Stimulated activated memory B cell treated with anti-CD40 and anti-IgM and Interleukin-4, amounts not matched to agents 10 μg/mL and 1 μg/mL and 100 μg/mL, for 72 hours (primary cell): ENCODE measurements around the gene DNAJB1.
"Not testable (repeated sequence)": the region's sequence is repeated elsewhere in the genome, so short reads cannot be mapped to it uniquely, and the experiment has no call there.

Experiments
- ATAC-seq: fragments of 150-1000 bp; cut with Tn5 transposase; 2 replicates; pipeline ENCODE4 v1.10.0; 2021
- H3K27ac Mint-ChIP-seq: one replicate; pipeline ENCODE4 v1.8.0; 2022; ENCODE audit warnings: mild to moderate bottlenecking, mixed read lengths
- H3K27me3 Mint-ChIP-seq: one replicate; pipeline ENCODE4 v1.8.0; 2022; ENCODE audit warnings: mixed read lengths
- H3K36me3 Mint-ChIP-seq: one replicate; pipeline ENCODE4 v1.8.0; 2022; ENCODE audit warnings: mixed read lengths
- H3K4me1 Mint-ChIP-seq: one replicate; pipeline ENCODE4 v1.8.0; 2022; ENCODE audit warnings: mixed read lengths
- H3K4me3 Mint-ChIP-seq: one replicate; pipeline ENCODE4 v1.8.0; 2022; ENCODE audit warnings: mild to moderate bottlenecking, moderate library complexity, mixed read lengths
- H3K9me3 Mint-ChIP-seq: one replicate; pipeline ENCODE4 v1.8.0; 2022; ENCODE audit warnings: mixed read lengths

Gene DNAJB1

DNA sequence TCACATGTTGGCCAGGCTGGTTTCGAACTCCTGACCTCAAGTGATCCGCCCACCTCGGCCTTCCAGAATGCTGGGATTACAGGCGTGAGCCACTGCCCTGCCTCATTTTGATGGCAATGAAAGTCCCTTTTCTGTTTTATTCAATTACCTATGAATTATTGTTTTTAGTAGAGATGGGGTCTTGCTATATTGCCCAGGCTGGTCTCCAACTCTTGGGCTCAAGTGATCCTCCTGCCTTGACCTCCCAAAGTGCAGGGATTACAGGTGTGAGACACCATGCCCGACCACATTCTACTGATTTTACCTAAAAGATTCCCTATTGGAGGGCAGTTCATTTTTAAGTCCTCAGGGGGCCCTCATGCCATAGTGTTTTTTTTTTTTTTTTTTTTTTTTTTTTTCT is 23.8 kb upstream of the DNAJB1 start:
- H3K27me3 Mint-ChIP-seq, H3K4me3 Mint-ChIP-seq, H3K27ac Mint-ChIP-seq, H3K36me3 Mint-ChIP-seq, ATAC-seq, H3K9me3 Mint-ChIP-seq: not testable (repeated sequence)
- H3K4me1 Mint-ChIP-seq = peaks cover 17% of the 10 kb centered on the region

DNA sequence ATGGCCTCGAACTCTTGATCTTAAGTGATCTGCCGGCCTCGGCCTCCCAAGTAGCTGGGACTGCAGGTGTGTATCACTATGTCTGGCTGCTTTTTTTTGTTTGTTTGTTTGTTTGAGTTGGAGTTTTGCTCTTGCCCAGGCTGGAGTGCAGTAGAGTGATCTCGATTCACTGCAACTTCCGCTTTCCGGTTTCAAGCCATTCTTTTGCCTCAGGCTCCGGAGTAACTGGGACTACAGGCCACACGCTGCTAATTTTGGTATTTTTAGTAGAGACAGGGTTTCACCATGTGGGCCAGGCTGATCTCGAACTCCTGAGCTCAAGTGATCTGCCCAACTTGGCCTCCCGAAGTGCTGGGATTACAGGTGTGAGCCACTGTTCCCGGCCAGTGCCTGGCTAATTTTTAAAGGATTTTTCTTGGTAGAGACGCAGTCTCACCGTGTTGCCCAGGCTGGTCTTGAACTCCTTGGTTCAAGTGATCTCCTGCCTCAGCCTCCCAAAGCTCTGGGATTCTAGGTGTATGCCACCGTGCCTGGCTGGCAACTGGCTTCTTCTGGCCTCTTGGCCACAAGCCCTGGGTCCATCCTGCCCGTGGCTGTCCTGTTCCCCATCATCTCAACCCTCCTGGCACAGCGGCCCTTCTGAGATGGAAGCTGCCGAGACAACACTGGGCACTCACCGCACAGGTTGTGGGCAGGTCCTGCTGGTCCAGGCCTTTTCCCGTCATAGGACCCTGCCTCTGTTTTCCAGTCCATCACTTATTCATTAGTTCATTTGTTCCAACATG is 22.7 kb upstream of the DNAJB1 start:
- Mint-ChIP-seq H3K9me3 (no peaks in the 10 kb centered on the region), H3K4me3 (no peak overlapping the region), H3K36me3 (peaks cover 6% of the 10 kb centered on the region), H3K27me3 (no peaks in the 10 kb centered on the region), H3K4me1 (peaks cover 22% of the 10 kb centered on the region), H3K27ac (no peak overlapping the region)
- no peak for ATAC-seq

DNA sequence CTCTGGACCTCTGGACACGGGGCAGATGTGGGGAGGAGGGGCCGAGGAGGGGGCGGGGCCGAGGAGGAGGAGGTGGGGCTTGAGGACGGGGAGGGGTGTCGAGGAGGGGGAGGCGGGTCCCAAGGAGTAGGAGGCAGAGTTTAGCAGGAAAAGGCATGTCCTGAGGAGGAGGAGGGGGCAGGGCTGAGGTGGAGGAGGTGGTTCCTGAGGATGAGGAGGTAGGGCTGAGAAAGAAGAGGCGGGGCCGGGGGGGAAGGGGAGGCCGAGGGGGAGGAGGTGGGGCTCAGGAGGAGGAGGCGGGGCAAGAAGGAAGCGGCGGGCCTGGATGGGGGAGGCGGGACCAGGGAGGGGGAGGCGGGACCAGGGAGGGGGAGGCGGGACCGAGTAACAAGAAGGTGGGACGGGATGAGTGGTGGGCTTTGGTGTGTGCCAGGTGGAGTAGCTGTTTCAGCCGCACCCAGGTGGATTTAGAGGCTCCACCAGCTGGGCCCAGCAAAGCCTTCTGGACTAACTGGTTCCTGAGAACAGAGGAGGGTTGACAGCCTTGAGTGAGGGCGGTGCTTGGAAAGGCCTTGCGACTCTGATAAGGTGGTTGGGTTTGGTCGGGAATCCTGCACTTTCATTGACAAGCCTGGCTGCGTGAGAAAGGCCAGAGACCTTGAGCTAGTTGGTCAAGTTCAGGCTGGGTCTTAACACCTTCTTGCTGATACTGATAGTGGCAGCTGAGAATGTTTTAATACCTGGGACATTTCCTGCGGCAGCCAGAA is 18.9 kb upstream of the DNAJB1 start:
- H3K9me3 Mint-ChIP-seq = no peaks in the 10 kb centered on the region
- no peaks in the 10 kb centered on the region for H3K27me3 Mint-ChIP-seq
- H3K27ac Mint-ChIP-seq = no peak overlapping the region
- H3K4me3 Mint-ChIP-seq = no peak overlapping the region
- peaks cover 12% of the 10 kb centered on the region for H3K4me1 Mint-ChIP-seq
- H3K36me3 Mint-ChIP-seq = peaks cover 6% of the 10 kb centered on the region
- ATAC-seq = no peak

DNA sequence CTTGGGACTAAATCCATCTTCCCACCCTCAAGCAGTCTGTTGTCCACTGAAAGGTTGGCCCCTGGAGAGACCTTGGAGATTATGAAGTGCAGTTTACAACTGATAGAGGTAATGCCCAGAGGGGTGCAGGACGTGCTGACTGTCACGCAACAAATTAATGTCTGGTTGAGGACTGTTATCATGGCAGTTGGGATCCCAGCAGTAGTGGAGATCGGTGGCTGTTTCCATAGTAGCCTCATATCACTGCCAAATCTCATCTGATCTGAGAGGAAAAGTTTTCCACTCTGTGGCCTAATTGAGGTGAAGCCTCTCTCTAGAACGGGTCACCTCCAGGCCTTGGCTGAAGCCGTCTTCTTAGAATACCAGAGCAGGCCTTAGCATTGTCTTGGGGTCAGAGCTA is 15.3 kb upstream of the DNAJB1 start:
- H3K27me3 Mint-ChIP-seq = no peaks in the 10 kb centered on the region
- no peaks in the 10 kb centered on the region for H3K9me3 Mint-ChIP-seq
- no peak overlapping the region for H3K27ac Mint-ChIP-seq
- no peaks in the 10 kb centered on the region for H3K36me3 Mint-ChIP-seq
- H3K4me1 Mint-ChIP-seq = peaks cover 18% of the 10 kb centered on the region
- H3K4me3 Mint-ChIP-seq = no peak overlapping the region
- no peak for ATAC-seq

DNA sequence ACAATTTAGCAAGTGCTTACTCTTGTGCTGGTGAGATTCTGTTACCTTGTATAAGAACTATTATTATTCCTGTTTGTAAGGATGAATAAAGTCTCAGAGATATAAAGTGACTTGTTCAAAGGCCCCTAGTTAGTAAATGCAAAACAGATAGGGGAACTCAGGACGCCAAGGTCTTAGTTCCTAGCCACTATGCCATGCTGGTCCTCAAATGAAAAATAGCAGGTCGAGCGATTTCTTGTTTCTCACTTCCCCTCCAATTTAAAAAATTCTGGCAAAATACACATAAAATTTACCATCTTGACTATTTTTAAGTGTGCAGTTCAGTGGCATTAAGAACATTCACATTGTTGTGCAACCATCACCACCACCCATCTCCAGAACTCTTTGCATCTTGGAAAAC is 12.3 kb upstream of the DNAJB1 start:
- H3K9me3 Mint-ChIP-seq = no peaks in the 10 kb centered on the region
- peaks cover 13% of the 10 kb centered on the region for H3K4me1 Mint-ChIP-seq
- H3K36me3 Mint-ChIP-seq = no peaks in the 10 kb centered on the region
- peak overlapping the region; percentile 86 for H3K27ac Mint-ChIP-seq
- no peaks in the 10 kb centered on the region for H3K27me3 Mint-ChIP-seq
- ATAC-seq = no peak
- peak overlapping the region; percentile 50 for H3K4me3 Mint-ChIP-seq

DNA sequence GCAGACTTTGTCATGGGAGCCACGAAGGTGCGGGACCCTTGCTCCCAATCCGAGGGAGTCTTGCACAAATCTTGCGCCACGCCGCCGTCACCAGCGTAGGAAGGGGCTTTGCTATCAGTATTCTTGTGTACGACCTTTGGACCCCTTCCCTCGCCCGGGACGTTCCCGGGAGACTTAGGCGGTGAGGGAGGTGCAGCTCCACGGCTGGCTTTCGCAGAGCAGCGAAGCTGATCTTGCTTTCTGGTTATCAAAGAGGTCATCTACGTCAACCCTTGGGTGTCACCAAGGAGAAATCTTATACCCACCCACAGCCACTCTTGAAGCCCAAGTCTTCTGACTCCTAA is 11.8 kb upstream of the DNAJB1 start:
- H3K9me3 Mint-ChIP-seq = no peaks in the 10 kb centered on the region
- peak overlapping the region; percentile 96 for H3K4me3 Mint-ChIP-seq
- ATAC-seq = no peak
- H3K36me3 Mint-ChIP-seq = no peaks in the 10 kb centered on the region
- peak overlapping the region; percentile 86 for H3K27ac Mint-ChIP-seq
- H3K4me1 Mint-ChIP-seq = peaks cover 13% of the 10 kb centered on the region
- H3K27me3 Mint-ChIP-seq = no peaks in the 10 kb centered on the region

DNA sequence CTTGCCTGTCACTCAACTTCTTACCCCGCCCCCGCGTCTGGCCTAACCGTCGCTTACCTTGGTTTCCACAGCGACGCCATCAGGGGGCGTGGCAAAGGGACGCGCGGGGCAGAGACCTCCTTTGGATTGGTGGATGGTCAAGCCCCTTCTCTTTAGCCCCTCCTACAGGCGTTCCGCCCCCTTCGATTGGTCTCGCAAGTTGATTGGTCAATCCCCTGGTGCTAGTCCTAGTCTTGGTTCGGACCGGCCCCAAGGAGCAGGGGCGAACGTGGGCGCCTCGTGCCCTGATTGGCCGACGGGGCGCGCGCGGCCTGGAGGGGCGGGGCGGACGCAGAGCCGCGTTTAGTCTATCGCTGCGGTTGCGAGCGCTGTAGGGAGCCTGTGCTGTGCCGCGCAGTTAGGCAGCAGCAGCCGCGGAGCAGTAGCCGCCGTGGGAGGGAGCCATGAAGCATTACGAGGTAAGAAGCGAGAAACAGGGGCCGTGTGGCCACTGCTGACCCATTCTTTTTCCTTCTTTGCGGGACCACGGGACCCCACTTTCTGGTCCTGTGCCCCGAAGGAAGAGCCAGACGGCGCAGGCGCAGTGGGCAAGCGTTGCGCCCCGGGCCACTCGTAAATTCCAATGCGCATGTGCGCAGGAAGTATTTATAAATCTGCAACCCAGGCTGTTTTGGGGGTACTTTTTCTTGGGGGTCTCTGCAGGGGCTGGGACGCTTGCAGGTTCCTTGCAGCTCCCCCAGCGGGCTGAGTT is 11.2 kb upstream of the DNAJB1 start, which contains the start of gene TECR:
Gene TECR (plus strand): TSS at position 341 of the 751 bp plus-strand sequence. CDS start 103 bp downstream, at position 444.
- Mint-ChIP-seq H3K4me1 (peaks cover 13% of the 10 kb centered on the region), H3K4me3 (peak within 1 kb of the TSS; percentile 96), H3K27me3 (no peaks in the 10 kb centered on the region), H3K9me3 (no peaks in the 10 kb centered on the region), H3K36me3 (no peaks in the 10 kb centered on the region), H3K27ac (peak within 1 kb of the TSS; percentile 86)
- peak; percentile 100 for ATAC-seq

DNA sequence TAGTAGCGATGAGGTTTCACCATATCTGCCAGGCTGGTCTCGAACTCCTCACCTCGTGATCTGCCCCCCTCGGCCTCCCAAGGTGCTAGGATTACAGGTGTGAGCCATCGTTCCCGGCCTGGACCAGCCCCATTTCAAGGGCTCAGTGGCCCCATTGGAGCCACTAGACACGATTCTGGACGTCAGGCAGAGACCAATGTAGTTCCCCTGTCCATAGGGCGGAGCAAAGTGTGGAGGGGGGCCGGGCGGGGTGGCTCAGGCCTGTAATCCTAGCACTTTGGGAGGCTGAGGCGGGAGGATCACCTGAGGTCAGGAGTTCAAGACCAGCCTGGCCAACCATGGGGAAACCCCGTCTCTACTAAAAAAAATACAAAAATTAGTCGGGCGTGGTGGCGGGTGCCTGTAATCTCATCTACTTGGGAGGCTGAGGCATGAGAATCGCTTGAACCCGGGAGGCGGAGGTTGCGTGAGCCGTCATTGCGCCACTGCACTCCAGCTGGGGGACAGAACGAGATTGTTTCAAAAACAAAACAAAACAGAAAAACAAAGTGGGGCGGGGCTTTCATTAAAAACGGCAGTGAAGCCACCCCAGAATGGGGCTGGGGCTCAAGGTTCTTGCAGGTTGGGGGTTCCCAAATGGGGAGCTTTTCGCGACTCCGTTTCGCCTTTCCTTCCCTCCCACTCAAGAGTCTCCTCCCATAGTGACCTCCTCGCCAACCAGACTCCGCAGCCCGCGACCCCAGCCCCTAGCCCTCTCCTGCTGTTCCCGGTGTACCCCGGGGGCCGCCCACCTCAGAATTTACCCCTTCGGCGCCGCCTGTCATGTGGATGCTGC is 10.4 kb upstream of the DNAJB1 start:
- no peaks in the 10 kb centered on the region for H3K36me3 Mint-ChIP-seq
- H3K9me3 Mint-ChIP-seq = no peaks in the 10 kb centered on the region
- no peak for ATAC-seq
- no peaks in the 10 kb centered on the region for H3K27me3 Mint-ChIP-seq
- peaks cover 14% of the 10 kb centered on the region for H3K4me1 Mint-ChIP-seq
- peak overlapping the region; percentile 96 for H3K4me3 Mint-ChIP-seq
- H3K27ac Mint-ChIP-seq = peak overlapping the region; percentile 86

DNA sequence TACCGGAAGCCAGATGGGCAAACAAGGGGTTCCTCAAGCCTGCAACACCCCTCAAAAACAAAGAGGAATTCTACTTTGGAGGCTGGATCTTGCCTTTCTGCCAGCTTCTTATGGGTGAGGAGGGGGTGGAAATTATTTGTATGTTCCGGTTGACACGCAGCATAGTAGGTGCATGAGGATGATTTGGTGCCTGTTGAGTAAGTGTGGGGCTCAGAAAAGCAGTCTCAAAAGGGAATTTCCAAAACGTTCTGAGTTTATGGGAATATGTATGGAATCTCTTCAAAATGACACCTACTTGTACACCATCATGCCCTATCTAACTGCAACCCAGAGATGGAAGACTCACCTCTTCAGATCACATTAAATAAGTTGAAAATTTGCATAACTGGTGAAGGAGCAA is 8.2 kb upstream of the DNAJB1 start:
- Mint-ChIP-seq H3K27ac (no peak overlapping the region), H3K4me3 (no peak overlapping the region), H3K9me3 (no peaks in the 10 kb centered on the region), H3K4me1 (peaks cover 27% of the 10 kb centered on the region), H3K36me3 (no peaks in the 10 kb centered on the region), H3K27me3 (no peaks in the 10 kb centered on the region)
- no peak for ATAC-seq

DNA sequence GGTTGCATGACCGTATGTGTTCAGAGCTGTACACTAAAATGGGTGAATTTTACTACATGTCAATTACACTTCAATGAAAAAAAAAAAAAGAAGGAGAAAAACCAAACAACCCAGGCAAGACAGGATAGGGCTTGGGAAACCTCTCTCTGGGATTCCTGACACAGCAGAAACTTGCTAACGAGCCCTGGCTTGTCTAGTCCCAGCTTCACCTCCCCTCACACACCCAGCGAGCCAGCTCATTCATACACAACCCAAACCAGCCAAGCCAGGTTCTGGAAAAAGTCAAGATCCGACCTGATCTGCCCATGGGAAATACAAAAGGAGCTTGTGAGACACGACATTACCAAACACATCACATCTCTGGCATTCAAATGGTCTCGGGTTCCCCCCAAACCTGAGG is 7.5 kb upstream of the DNAJB1 start:
- Mint-ChIP-seq H3K4me1 (peaks cover 24% of the 10 kb centered on the region), H3K4me3 (no peak overlapping the region), H3K36me3 (no peaks in the 10 kb centered on the region), H3K9me3 (no peaks in the 10 kb centered on the region), H3K27ac (no peak overlapping the region), H3K27me3 (no peaks in the 10 kb centered on the region)
- ATAC-seq = no peak

DNA sequence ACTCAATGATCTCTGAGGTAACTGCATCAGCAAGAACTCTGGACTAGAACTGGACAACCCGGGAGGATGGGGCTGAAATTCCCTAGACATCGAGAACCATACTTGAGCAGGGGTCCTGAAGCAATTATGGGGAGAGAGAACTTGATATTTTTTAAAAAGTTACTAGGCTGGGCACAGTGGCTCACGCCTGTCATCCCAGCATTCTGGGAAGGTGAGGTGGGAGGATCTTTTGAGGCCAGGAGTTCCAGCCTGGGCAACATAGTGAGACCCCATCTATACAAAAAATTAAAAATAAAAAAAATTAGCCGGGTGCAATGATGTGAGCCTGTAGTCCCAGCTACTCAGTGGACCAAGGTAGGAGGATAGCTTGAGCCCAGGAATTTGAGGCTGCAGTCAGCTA is 2.3 kb upstream of the DNAJB1 start:
- ATAC-seq = no peak
- Mint-ChIP-seq H3K27ac (no peak overlapping the region), H3K9me3 (no peaks in the 10 kb centered on the region), H3K4me1 (peaks cover 41% of the 10 kb centered on the region), H3K4me3 (no peak overlapping the region), H3K27me3 (no peaks in the 10 kb centered on the region), H3K36me3 (peaks cover 16% of the 10 kb centered on the region)

DNA sequence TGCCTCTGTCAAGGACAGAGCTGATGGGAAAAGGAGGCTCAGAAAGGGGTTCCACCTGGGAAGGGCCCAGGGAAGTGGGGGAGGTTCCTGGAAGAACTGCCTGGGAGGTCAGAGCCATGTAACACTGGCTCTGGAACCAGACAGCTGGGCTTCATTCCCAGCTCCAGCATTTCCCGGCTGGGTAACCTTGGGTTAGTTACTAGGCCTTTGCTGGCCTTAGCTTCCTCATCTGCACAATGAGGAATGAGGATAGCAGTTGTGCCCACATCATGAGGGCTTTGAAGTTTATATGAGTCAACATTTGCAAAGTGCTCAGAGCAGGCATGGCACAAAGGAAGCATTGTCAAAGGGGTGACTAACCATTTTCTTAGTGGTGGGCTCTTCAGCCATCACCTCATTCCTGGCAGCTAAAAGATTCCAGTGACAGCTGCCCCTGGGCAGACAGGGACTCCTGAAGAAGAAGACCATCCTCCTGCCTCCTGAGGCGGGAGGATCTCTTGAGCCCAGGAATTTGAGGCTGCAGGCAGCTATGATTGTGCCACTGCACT is 1.7 kb upstream of the DNAJB1 start:
- peaks cover 22% of the 10 kb centered on the region for H3K36me3 Mint-ChIP-seq
- no peaks in the 10 kb centered on the region for H3K9me3 Mint-ChIP-seq
- no peaks in the 10 kb centered on the region for H3K27me3 Mint-ChIP-seq
- ATAC-seq = no peak
- H3K27ac Mint-ChIP-seq = peak overlapping the region; percentile 95
- H3K4me1 Mint-ChIP-seq = peaks cover 47% of the 10 kb centered on the region
- H3K4me3 Mint-ChIP-seq = peak overlapping the region; percentile 79

DNA sequence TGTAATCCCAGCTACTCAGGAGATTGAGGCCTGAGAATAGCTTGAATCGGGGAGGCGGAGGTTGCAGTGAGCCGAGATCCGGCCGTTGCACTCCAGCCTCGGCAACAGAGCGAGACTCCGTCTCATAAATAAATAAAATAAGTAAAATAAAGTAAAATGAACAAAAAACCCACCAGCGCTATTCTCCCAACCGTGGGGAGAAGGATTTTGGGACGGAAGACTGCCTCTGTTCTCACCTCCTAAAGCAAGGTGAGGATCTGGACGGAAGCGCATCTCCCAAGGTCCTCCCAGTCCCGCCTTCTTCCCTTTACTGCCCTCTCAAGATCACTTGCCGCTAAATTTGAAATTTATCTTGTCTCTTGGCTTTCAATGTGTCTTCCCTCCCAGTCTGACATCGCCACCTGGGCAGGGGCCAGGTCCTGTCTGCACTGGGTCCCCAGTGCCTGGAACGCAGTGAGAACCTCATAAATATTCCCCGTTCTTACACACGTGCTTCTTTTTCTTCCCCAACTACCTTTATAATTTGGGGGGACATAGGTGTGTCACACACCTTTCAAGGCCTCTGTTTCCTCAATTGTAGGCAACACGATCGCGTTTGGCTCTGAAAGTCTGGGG is 1.2 kb upstream of the DNAJB1 start:
- Mint-ChIP-seq H3K4me3 (peak overlapping the region; percentile 94), H3K4me1 (peaks cover 53% of the 10 kb centered on the region), H3K27me3 (no peaks in the 10 kb centered on the region), H3K36me3 (peaks cover 28% of the 10 kb centered on the region), H3K27ac (peak overlapping the region; percentile 95), H3K9me3 (no peaks in the 10 kb centered on the region)
- ATAC-seq = no peak

DNA sequence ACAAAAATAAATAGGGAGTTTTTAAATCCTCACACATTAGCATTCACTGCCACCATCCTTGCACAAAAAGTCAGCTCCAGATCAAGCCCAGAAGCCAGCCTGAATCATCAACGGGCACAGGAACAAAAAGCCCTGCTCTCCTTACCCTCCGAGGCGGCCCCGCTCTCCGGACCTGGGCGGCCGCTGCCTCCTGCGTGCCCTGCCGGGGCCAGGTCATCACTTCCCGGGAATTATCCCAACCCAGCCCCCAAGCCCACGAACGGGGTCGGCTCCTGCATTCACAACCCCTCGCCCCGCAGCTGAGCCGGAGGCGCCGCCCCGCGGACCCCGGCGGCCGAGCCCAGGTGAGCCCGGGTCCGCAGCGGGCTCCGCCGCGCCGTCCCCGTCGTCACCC is 754 bp downstream of the DNAJB1 start:
- H3K4me3 Mint-ChIP-seq = peak overlapping the region; percentile 94
- H3K27ac Mint-ChIP-seq = peak overlapping the region; percentile 95
- ATAC-seq = no peak
- no peaks in the 10 kb centered on the region for H3K27me3 Mint-ChIP-seq
- H3K4me1 Mint-ChIP-seq = peaks cover 43% of the 10 kb centered on the region
- H3K9me3 Mint-ChIP-seq = no peaks in the 10 kb centered on the region
- peaks cover 37% of the 10 kb centered on the region for H3K36me3 Mint-ChIP-seq
